ENCODE measurements around the gene KLF11.

The KLF11 gene

GRCh38 chr2:10064932-10065772 is 21.8 kb downstream of the KLF11 start:
- peaks cover 0 to 5% (median 0%) of the 10 kb centered on the region in 5 experiments for H3K27me3 ChIP-seq (replicated peaks in 2 of 5; ENCODE audit: control insufficient read depth in 4 of 5, insufficient read depth in 5 of 5, low read length in 4 of 5)
- DNase-seq = no peak
- H3K4me1 ChIP-seq (ENCODE audit: control extremely low read depth in 1 of 4, control insufficient read depth in 4 of 4, insufficient read depth in 4 of 4, low read length in 3 of 4) = peaks cover 0 to 5% (median 1%) of the 10 kb centered on the region in 4 experiments
- 86% methylated on average over 15 of the region's 18 CpGs for WGBS (ENCODE audit: insufficient coverage)
- no peaks in the 10 kb centered on the region for H3K36me3 ChIP-seq (ENCODE audit: control insufficient read depth in 4 of 4, insufficient read depth in 4 of 4, low read length in 3 of 4)
- H3K27ac ChIP-seq (ENCODE audit: insufficient read depth in 1 of 2, low read depth in 1 of 2, low read length in 2 of 2, poor library complexity in 1 of 2, severe bottlenecking in 2 of 2) = no peak overlapping the region
- H3K4me3 ChIP-seq (ENCODE audit: control insufficient read depth in 1 of 7, extremely low read depth in 1 of 7, insufficient read depth in 4 of 7, low read depth in 2 of 7, low read length in 6 of 7) = no peak overlapping the region
- CTCF ChIA-PET = interaction anchor here (0.7 to 2.1 kb wide), 4 partner anchors 14 to 80 kb away, joined by 3 to 6 read pairs (median 3); no protein-coding TSS in a partner anchor
- H3K9me3 ChIP-seq (ENCODE audit: control extremely low read depth in 1 of 5, control insufficient read depth in 4 of 5, insufficient read depth in 2 of 5, low read depth in 1 of 5, low read length in 4 of 5) = peaks cover 0 to 7% (median 2%) of the 10 kb centered on the region in 5 experiments
- POLR2A ChIA-PET = interaction anchor here (1.0 kb wide), 1 partner anchor 16 kb away, joined by 5 read pairs; no protein-coding TSS in a partner anchor

- POLR2A ChIA-PET = interaction anchor here (1.0 kb wide), 1 partner anchor 17 kb away, joined by 5 read pairs; no protein-coding TSS in a partner anchor
- WGBS (ENCODE audit: insufficient coverage) = 88% methylated on average over 5 of the region's 6 CpGs
- Histone ChIP-seq H3K9me3 (ENCODE audit: control extremely low read depth in 1 of 5, control insufficient read depth in 4 of 5, insufficient read depth in 2 of 5, low read depth in 1 of 5, low read length in 4 of 5) (peaks cover 0 to 7% (median 2%) of the 10 kb centered on the region in 5 experiments), H3K4me3 (ENCODE audit: control insufficient read depth in 1 of 7, extremely low read depth in 1 of 7, insufficient read depth in 4 of 7, low read depth in 2 of 7, low read length in 6 of 7) (no peak overlapping the region), H3K27me3 (replicated peaks in 2 of 5; ENCODE audit: control insufficient read depth in 4 of 5, insufficient read depth in 5 of 5, low read length in 4 of 5) (peaks cover 0 to 5% (median 0%) of the 10 kb centered on the region in 5 experiments), H3K36me3 (ENCODE audit: control insufficient read depth in 4 of 4, insufficient read depth in 4 of 4, low read length in 3 of 4) (no peaks in the 10 kb centered on the region), H3K4me1 (ENCODE audit: control extremely low read depth in 1 of 4, control insufficient read depth in 4 of 4, insufficient read depth in 4 of 4, low read length in 3 of 4) (peaks cover 0 to 5% (median 1%) of the 10 kb centered on the region in 4 experiments), H3K27ac (ENCODE audit: insufficient read depth in 1 of 2, low read depth in 1 of 2, low read length in 2 of 2, poor library complexity in 1 of 2, severe bottlenecking in 2 of 2) (no peak overlapping the region)
- CTCF ChIA-PET = interaction anchor here (0.7 to 2.1 kb wide), 4 partner anchors 13 to 81 kb away, joined by 3 to 6 read pairs (median 3); no protein-coding TSS in a partner anchor
- no peak for DNase-seq
These were observed 22.4 kb downstream of the KLF11 start for GRCh38 chr2:10065773-10066055.

GRCh38 chr2:10067330-10067729 is 24.0 kb downstream of the KLF11 start:
- ChIA-PET CTCF (interaction anchor here (1.3 to 14.4 kb wide), 5 partner anchors 10 to 29 kb away, joined by 4 to 130 read pairs (median 6); no protein-coding TSS in a partner anchor), POLR2A (no interaction called here)
- WGBS (ENCODE audit: insufficient coverage) = no CpG with 5 or more reads among the region's 2 CpGs
- no peak overlapping the region for H3K27ac ChIP-seq (ENCODE audit: insufficient read depth in 1 of 2, low read depth in 1 of 2, low read length in 2 of 2, poor library complexity in 1 of 2, severe bottlenecking in 2 of 2)
- no peaks in the 10 kb centered on the region for H3K36me3 ChIP-seq (ENCODE audit: control insufficient read depth in 4 of 4, insufficient read depth in 4 of 4, low read length in 3 of 4)
- peaks cover 0 to 7% (median 2%) of the 10 kb centered on the region in 5 experiments for H3K9me3 ChIP-seq (ENCODE audit: control extremely low read depth in 1 of 5, control insufficient read depth in 4 of 5, insufficient read depth in 2 of 5, low read depth in 1 of 5, low read length in 4 of 5)
- no peak for DNase-seq
- H3K4me1 ChIP-seq (ENCODE audit: control extremely low read depth in 1 of 4, control insufficient read depth in 4 of 4, insufficient read depth in 4 of 4, low read length in 3 of 4) = peaks cover 0 to 5% (median 1%) of the 10 kb centered on the region in 4 experiments
- no peak overlapping the region for H3K4me3 ChIP-seq (ENCODE audit: control insufficient read depth in 1 of 7, extremely low read depth in 1 of 7, insufficient read depth in 4 of 7, low read depth in 2 of 7, low read length in 6 of 7)
- H3K27me3 ChIP-seq (replicated peaks in 2 of 5; ENCODE audit: control insufficient read depth in 4 of 5, insufficient read depth in 5 of 5, low read length in 4 of 5) = peaks cover 0 to 5% (median 0%) of the 10 kb centered on the region in 5 experiments

GRCh38 chr2:10067881-10068280 is 24.5 kb downstream of the KLF11 start:
- H3K4me1 ChIP-seq (ENCODE audit: control extremely low read depth in 1 of 4, control insufficient read depth in 4 of 4, insufficient read depth in 4 of 4, low read length in 3 of 4) = peaks cover 0 to 8% (median 2%) of the 10 kb centered on the region in 4 experiments
- WGBS (ENCODE audit: insufficient coverage) = no CpG with 5 or more reads among the region's 1 CpG
- CTCF ChIA-PET = interaction anchor here (1.2 to 14.4 kb wide), 7 partner anchors 9 to 594 kb away, joined by 3 to 130 read pairs (median 4); no protein-coding TSS in a partner anchor

GRCh38 chr2:10071176-10071575 is 27.8 kb downstream of the KLF11 start:
- H3K4me3 ChIP-seq (ENCODE audit: control insufficient read depth in 1 of 7, extremely low read depth in 1 of 7, insufficient read depth in 4 of 7, low read depth in 2 of 7, low read length in 6 of 7) = no peak overlapping the region
- no peak overlapping the region for H3K27ac ChIP-seq (ENCODE audit: insufficient read depth in 1 of 2, low read depth in 1 of 2, low read length in 2 of 2, poor library complexity in 1 of 2, severe bottlenecking in 2 of 2)
- H3K27me3 ChIP-seq (replicated peaks in 2 of 5; ENCODE audit: control insufficient read depth in 4 of 5, insufficient read depth in 5 of 5, low read length in 4 of 5) = peaks cover 0 to 35% (median 19%) of the 10 kb centered on the region in 5 experiments
- POLR2A ChIA-PET = no interaction called here
- WGBS (ENCODE audit: insufficient coverage) = 96% methylated on average over 13 of the region's 16 CpGs
- H3K9me3 ChIP-seq (ENCODE audit: control extremely low read depth in 1 of 5, control insufficient read depth in 4 of 5, insufficient read depth in 2 of 5, low read depth in 1 of 5, low read length in 4 of 5) = peaks cover 0 to 7% (median 2%) of the 10 kb centered on the region in 5 experiments
- H3K4me1 ChIP-seq (ENCODE audit: control extremely low read depth in 1 of 4, control insufficient read depth in 4 of 4, insufficient read depth in 4 of 4, low read length in 3 of 4) = peaks cover 0 to 4% (median under 1%) of the 10 kb centered on the region in 4 experiments
- CTCF ChIA-PET = interaction anchor here (0.9 to 14.4 kb wide), 19 partner anchors 8 to 368 kb away, joined by 3 to 130 read pairs (median 5); no protein-coding TSS in a partner anchor
- no peaks in the 10 kb centered on the region for H3K36me3 ChIP-seq (ENCODE audit: control insufficient read depth in 4 of 4, insufficient read depth in 4 of 4, low read length in 3 of 4)
- DNase-seq = no peak

More at GRCh38 chr2:10067881-10068280, 24.5 kb downstream of the KLF11 start:
- H3K27ac ChIP-seq (ENCODE audit: insufficient read depth in 1 of 2, low read depth in 1 of 2, low read length in 2 of 2, poor library complexity in 1 of 2, severe bottlenecking in 2 of 2) = no peak overlapping the region
- DNase-seq = no peak
- no peaks in the 10 kb centered on the region for H3K36me3 ChIP-seq (ENCODE audit: control insufficient read depth in 4 of 4, insufficient read depth in 4 of 4, low read length in 3 of 4)
- H3K27me3 ChIP-seq (replicated peaks in 2 of 5; ENCODE audit: control insufficient read depth in 4 of 5, insufficient read depth in 5 of 5, low read length in 4 of 5) = peaks cover 0 to 8% (median under 1%) of the 10 kb centered on the region in 5 experiments
- no peak overlapping the region for H3K4me3 ChIP-seq (ENCODE audit: control insufficient read depth in 1 of 7, extremely low read depth in 1 of 7, insufficient read depth in 4 of 7, low read depth in 2 of 7, low read length in 6 of 7)
- POLR2A ChIA-PET = interaction anchor here (0.6 kb wide), 1 partner anchor 183 kb away, joined by 3 read pairs; no protein-coding TSS in a partner anchor
- peaks cover 0 to 7% (median 2%) of the 10 kb centered on the region in 5 experiments for H3K9me3 ChIP-seq (ENCODE audit: control extremely low read depth in 1 of 5, control insufficient read depth in 4 of 5, insufficient read depth in 2 of 5, low read depth in 1 of 5, low read length in 4 of 5)

- ChIA-PET CTCF (interaction anchor here (0.9 to 14.4 kb wide), 22 partner anchors 8 to 368 kb away, joined by 3 to 130 read pairs (median 5); no protein-coding TSS in a partner anchor), POLR2A (no interaction called here)
- Histone ChIP-seq H3K4me1 (ENCODE audit: control extremely low read depth in 1 of 4, control insufficient read depth in 4 of 4, insufficient read depth in 4 of 4, low read length in 3 of 4) (peaks cover 0 to 4% (median under 1%) of the 10 kb centered on the region in 4 experiments), H3K4me3 (ENCODE audit: control insufficient read depth in 1 of 7, extremely low read depth in 1 of 7, insufficient read depth in 4 of 7, low read depth in 2 of 7, low read length in 6 of 7) (no peak overlapping the region), H3K9me3 (ENCODE audit: control extremely low read depth in 1 of 5, control insufficient read depth in 4 of 5, insufficient read depth in 2 of 5, low read depth in 1 of 5, low read length in 4 of 5) (peaks cover 0 to 7% (median 2%) of the 10 kb centered on the region in 5 experiments), H3K36me3 (ENCODE audit: control insufficient read depth in 4 of 4, insufficient read depth in 4 of 4, low read length in 3 of 4) (no peaks in the 10 kb centered on the region), H3K27me3 (replicated peaks in 2 of 5; ENCODE audit: control insufficient read depth in 4 of 5, insufficient read depth in 5 of 5, low read length in 4 of 5) (peaks cover 0 to 40% (median 19%) of the 10 kb centered on the region in 5 experiments), H3K27ac (ENCODE audit: insufficient read depth in 1 of 2, low read depth in 1 of 2, low read length in 2 of 2, poor library complexity in 1 of 2, severe bottlenecking in 2 of 2) (no peak overlapping the region)
- no peak for DNase-seq
- 94% methylated on average over 4 of the region's 7 CpGs for WGBS (ENCODE audit: insufficient coverage)
These were observed 28.2 kb downstream of the KLF11 start for GRCh38 chr2:10071595-10071994.

All from common myeloid progenitor, CD34-positive (primary cell).